Dermis microvascular lymphatic vessel endothelial cell (primary cell): ENCODE measurements around the gene NDUFS1. TPM values are rescaled to one million over a fixed set of nuclear protein-coding genes. Genes with fewer than 3 reads are reported as not detected.

Experiments
- DNase-seq, 2 donors: peaks; one replicate each; pipeline versions ENCODE4 v3.0.0 to v3.0.0-alpha.2; 2010; ENCODE audit warnings: low read depth in 2 of 2
- total RNA-seq: library from RNA; depleted of rRNA; stranded (reverse); fragments of >200 nt; gene quantifications from 2 replicates; pipeline ENCODE4 v1.2.1, GENCODE V29; 2014

Gene NDUFS1
- total RNA-seq, 1 donor from 2014 or later, result 121 TPM

GRCh38 chr2:206068207-206068606, 91.0 kb downstream of the NDUFS1 start:
- DNase-seq, result no peak

Other genes starting within 250 kb of the NDUFS1 start
- 6.0 and 7.0 TPM in 2 replicates for gene INO80D, start 73.3 kb downstream of the NDUFS1 start, total RNA-seq
- gene EEF1B2, start 451 bp upstream of the NDUFS1 start, total RNA-seq, result 384 and 497 TPM in 2 replicates
- 8.2 and 12.0 TPM in 2 replicates for gene ZDBF2, start 115.2 kb upstream of the NDUFS1 start, total RNA-seq